ENCODE measurements around the gene ZNF595. TPM values are rescaled to one million over a fixed set of nuclear protein-coding genes. Genes with fewer than 3 reads are reported as not detected.
"Not testable (repeated sequence)": the region's sequence is repeated elsewhere in the genome, so short reads cannot be mapped to it uniquely, and the experiment has no call there.

ZNF595 gene
- total RNA-seq, 1 donor from 2014 or later: 6.3 TPM

DNA sequence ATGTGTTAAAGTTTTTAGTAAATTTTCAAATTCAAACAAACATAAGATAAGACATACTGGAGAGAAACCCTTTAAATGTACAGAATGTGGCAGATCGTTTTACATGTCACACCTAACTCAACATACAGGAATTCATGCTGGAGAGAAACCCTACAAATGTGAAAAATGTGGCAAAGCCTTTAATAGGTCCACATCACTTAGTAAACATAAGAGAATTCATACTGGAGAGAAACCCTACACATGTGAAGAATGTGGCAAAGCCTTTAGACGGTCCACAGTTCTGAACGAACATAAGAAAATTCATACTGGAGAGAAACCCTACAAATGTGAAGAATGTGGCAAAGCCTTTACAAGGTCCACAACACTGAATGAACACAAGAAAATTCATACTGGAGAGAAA, 32.8 kb downstream of the ZNF595 start:
- DNase-seq (ENCODE audit: low read depth): no peak

GRCh38 chr4:86559-87324, 33.6 kb downstream of the ZNF595 start:
- not testable (repeated sequence) for DNase-seq (ENCODE audit: low read depth)

- DNase-seq (ENCODE audit: low read depth): no peak
These were observed 45.3 kb downstream of the ZNF595 start for GRCh38 chr4:98386-98785.

DNA sequence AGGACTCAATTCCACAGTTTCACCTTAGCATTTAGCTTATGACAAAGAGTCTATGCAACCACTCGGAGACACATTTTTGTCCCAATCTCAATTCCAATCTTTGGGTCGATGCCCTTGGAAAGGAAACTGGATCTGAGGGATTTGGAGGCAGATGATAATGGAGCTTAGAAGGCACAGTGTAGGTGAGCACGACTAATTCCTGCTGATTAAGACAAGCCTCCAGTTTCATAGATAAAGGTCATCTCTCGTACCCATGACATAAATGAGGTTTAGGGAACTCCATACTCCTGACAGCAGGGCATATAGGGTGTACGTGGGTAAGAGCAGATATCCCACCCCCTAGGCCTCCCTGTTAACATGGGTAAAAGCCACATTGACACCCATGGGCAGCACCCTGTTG, 46.7 kb downstream of the ZNF595 start:
- no peak for DNase-seq (ENCODE audit: low read depth)

GRCh38 chr4:107083-107443, 53.9 kb downstream of the ZNF595 start:
- DNase-seq (ENCODE audit: low read depth): no peak

DNA sequence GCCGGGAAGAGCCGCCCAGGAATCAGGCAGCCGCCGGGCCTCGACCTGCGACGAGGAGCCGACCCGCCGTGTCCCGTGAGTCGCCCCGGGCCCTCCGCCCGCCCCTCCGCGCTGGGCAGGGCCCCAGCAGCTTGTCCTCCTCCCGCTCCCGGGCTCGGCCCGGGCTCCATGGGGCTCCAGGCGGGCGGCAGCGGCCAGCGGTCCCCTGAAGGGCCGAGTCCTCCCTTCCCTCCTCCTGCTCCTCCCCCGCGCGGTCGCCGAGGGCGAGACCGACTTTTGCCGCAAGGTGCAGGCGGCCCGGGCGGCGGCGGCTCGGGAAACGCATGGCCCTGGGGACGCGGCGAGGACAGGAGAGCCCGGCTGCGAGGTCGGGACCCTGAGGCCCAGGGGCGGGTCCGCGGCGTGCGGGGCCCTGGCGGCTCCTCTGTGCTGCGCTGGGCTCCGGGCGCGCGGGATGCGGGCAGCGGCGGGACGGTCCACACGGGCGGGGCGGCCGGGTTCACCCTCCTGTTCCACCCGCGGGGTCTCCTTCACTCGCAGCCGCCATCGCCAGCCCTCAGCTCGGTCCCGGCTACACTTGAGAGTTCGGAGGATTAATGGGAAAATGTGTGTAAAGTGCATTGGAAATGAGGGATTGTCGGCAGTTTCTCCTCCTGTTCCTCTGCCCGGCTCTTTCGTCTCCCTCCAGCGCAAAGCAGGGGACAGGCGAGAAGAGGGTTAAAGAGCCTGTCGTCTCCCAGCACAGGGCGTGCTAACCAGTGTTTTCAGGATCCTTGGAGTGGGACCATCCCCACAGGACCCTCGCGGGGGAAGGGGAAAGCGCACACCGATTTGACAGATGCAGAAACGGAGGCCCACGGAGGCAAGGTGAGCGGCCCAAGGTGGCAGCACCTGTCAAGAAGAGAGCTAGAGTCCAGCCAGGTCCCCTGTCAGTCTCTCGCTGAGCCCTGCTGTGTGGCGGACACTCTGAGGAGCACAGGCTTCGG, 54.6 kb downstream of the ZNF595 start:
- DNase-seq (ENCODE audit: low read depth): no peak

DNA sequence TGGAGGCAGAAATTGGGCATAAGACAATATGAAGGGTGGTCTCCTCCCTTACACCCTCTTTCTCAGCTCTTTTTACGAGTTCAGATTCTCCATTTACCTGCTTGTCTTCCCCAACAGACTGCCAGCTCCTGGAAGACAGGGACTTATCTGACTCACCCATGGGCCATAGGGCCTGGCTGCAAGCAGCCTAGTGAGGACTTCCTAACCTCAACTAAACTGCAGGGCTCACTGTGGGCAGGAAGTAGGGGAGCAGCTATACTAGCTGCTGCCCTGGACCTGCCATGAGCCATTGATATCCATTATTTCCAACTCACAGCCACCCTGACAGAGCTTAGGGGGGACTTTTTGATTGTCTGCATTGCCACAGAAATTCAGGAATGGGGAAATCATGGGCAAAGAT, 59.6 kb downstream of the ZNF595 start:
- DNase-seq (ENCODE audit: low read depth): no peak

DNA sequence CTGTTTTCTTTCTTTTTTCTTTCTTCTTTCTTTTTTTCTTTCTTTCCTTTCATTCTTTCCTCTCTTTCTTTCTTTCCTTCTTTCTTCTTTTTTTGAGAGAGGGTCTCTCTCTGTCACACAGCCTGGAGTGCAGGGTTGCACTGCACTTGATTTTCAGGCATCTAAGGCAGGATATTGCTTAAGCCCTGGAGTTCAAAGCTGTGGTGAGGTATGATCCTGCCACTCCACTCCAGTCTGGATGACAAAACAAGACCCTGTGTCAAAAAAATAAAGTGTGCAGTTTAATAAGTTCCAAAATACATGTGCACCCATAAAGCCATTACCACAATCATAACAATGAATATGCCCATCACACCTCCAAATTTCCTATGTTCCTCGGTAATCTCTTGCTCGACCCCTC, 60.6 kb downstream of the ZNF595 start:
- no peak for DNase-seq (ENCODE audit: low read depth)

DNA sequence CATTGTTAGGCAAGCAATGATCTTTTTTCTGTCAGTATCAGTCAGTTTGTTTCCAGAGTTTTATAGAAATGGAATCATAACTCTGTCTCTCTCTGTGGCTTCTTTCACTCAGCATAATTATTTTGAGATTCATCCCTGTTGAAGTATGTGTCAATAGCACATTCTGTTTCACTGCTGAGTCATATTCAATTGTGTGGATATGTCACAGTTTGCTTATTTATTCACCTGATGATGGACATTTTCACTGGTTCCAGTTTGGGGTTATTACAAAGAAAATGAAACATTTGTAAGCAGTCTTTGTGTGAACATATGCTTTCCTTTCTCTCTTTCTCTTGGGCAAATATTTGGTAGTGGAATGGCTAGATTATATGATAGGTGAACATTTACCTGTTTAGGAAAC, 61.0 kb downstream of the ZNF595 start:
- DNase-seq (ENCODE audit: low read depth): no peak

DNA sequence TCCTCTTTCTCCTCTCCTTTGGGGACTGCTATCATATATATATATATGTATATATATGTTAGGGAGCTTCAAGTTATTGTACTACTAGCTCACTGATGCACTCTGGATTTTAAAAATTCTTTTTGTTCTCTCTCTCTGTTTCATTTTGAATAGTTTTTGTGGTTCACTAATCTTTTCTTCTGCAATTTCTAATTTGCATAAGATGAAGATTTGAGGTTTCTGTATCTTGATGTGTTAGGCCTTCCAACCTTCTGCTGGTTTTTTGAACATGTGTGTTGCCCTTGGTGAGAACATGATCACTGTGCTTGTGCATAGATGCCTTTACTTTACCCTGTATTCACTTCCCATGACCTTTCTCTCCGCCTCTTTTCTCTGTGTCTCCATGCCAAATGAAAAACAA, 63.4 kb downstream of the ZNF595 start:
- DNase-seq (ENCODE audit: low read depth): no peak

DNA sequence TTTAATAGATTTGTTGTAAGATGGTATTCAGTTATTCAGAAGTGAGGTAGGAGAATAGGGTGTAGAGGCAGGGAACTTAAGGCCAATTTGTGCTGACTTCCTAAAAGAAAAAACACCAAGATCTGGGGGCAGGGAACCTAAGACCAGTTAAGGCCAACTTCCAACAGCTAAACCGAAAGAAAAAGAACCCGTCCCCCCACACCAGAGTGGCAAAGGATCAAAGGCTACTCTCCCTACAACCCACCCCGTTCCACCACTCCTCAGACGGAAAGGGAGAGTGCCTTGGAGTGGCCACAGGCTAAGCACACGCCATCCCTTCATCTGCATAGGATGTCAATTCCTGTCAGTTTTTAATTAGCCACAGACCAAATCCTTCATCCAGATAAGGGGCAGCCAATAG, 67.5 kb downstream of the ZNF595 start:
- no peak for DNase-seq (ENCODE audit: low read depth)

DNA sequence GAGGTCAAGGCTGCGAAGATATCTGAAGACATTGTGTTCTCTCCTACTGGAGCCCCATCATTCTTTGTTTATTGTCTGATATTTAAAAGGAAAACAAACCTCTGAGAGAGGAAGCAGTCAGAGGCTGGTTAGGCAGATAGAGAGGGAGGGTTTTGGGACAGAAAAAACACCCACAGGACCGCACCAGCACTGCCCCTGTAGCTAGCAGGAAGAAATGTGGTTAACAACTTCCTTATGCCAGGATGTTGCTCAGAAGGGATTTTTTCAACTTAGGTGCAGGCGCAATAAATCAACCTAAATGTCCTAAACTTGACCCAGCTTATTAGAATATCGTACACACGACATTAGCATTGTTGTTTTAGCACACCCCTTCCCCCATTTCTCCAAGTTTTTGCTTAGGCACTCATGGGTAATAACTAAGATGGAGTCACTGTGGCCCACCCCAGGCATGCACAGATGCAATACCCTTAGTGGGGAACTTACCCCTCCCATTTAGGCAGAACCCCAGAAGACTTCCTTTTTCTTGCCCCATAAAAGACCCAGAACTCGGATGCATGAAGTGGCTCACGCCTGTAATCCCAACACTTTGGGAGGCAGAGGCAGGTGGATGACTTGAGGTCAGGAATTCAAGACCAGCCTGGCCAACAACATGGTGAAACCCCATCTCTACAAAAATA, 68.4 kb downstream of the ZNF595 start:
- no peak for DNase-seq (ENCODE audit: low read depth)

DNA sequence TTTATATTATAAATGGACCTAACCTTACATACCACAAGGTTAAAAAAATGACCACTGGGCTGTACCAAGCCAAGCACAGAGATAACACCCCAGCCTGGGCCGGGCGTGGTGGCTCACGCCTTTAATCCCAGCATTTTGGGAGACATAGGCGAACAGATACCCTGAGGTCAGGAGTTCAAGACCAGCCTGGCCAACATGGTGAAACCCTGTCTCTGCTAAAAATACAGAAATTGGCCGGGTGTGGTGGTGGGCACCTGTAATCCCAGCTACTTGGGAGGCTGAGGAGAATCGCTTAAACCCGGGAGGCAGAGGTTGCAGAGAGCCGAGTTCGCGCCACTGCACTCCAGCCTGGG, 70.8 kb downstream of the ZNF595 start:
- DNase-seq (ENCODE audit: low read depth): not testable (repeated sequence)

DNA sequence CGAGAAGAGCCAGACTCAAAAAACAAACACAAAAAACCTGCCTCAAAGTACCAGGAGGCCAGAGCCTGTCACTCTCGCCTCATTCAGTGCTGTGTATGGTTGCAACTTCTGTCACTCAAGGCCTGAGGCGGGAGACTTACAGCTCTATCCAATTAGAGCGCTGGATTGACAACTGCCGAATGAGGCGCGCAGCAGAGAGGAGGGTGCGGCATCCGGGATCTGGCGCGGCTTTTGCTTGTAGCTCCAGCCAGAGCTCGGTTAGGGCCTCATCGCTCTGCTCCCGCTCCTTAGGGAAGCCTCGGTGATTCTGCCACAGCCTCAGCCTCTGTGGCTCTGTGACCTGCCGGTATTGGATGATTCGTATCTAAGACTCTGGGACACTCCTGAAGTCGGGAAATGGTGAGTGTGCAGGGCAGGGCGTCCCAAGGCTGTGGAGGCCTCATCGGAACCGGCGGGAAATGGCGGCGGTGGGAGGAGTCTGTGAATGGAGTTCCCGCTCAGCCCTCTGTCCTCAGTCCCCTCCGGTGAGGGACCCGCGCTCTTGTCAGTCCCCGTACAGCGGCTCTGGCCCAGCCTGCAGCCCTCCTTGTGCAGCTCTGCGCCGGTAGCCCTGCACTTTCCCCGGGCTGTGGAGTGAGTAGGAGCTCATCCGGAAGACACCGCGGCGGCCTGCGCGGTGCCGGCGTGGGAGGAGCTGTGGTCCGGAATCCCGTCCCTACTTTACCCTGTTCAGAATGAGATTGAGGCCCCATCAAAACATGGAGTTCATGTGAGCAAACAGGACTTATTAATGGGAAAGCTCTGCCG, 71.4 kb downstream of the ZNF595 start, which contains the start of gene ZNF718:
TSS of gene ZNF718 (plus strand) at position 227 of the 807 bp plus-strand sequence. CDS start at position 397, 170 bp downstream.
- DNase-seq (ENCODE audit: low read depth): peak; percentile 98

DNA sequence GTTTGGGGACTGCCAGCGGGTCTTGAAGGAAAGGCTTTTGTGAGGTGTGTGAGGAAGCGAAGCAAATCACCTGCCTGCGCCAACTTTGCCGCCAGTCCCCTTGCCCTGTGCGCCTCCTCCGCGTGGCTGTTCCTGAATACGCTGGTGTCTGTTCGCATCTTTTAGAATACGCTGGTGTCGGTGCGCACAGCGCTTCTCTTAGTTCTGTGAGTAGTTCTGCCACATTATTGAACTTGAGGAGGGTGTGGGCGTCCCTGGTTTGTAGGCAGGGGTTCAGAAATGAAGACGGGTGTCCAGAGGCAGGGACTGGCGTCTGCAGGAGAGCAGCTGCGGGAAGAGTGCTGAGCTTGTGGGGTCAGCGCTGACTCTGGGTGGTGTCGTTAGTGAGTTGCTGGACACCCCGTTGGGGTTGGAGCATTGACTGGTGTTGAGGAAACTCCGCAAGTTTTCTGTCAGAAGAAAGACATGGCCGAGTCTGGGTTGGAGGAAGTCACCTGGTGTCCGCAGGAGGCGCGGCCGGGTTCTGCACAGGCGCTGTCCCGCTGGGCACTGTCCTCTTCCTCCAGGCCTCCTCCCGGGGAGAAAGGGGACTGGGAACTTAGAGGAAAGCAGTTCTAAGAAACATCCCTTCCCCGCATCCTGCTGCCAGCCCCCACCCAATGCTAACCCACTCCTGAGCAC, 72.1 kb downstream of the ZNF595 start:
- DNase-seq (ENCODE audit: low read depth): peak; percentile 17

GRCh38 chr4:125833-126232, 72.7 kb downstream of the ZNF595 start:
- no peak for DNase-seq (ENCODE audit: low read depth)

GRCh38 chr4:132483-132882, 79.4 kb downstream of the ZNF595 start:
- no peak for DNase-seq (ENCODE audit: low read depth)

All from myocyte (in vitro differentiated cells).